Central memory CD8-positive, alpha-beta T cell (primary cell): ENCODE data around the gene ALPL.
A peak's percentile ranks its signal among the peaks of the same experiment; 100 is the strongest.

Experiments used
- ATAC-seq: fragments of 150-1000 bp; cut with Tn5 transposase; replicated peaks from 2 replicates; pipeline ENCODE4 v1.10.0; 2022; ENCODE audit warnings: mild to moderate bottlenecking, moderate FRiP score, moderate number of reproducible peaks; ENCODE audit not compliant: poor library complexity, severe bottlenecking; ENCODE audit errors: extremely low read depth
- DNase-seq, 2 donors: peaks; one replicate each; pipeline ENCODE4 v3.0.0; 2021; ENCODE audit warnings: low spot score in 2 of 2
- H3K27ac Mint-ChIP-seq: one replicate; pipeline ENCODE4 v1.8.0; 2022; ENCODE audit warnings: low read depth, mild to moderate bottlenecking, moderate library complexity, mixed read lengths
- H3K27me3 Mint-ChIP-seq: one replicate; pipeline ENCODE4 v1.8.0; 2022; ENCODE audit warnings: mixed read lengths
- H3K36me3 Mint-ChIP-seq: one replicate; pipeline ENCODE4 v1.8.0; 2022; ENCODE audit warnings: mild to moderate bottlenecking, moderate library complexity, mixed read lengths; ENCODE audit not compliant: insufficient read depth
- H3K4me1 Mint-ChIP-seq: one replicate; pipeline ENCODE4 v1.8.0; 2022; ENCODE audit warnings: mixed read lengths
- H3K4me3 Mint-ChIP-seq: one replicate; pipeline ENCODE4 v1.8.0; 2022; ENCODE audit warnings: mild to moderate bottlenecking, moderate library complexity, mixed read lengths
- H3K9me3 Mint-ChIP-seq: one replicate; pipeline ENCODE4 v1.8.0; 2022; ENCODE audit warnings: mixed read lengths

ALPL gene

GRCh38 chr1:21494196-21494595 lies 15.0 kb upstream of the ALPL start:
- no peak for DNase-seq
- H3K27me3 Mint-ChIP-seq, result peaks cover 11% of the 10 kb centered on the region
- H3K9me3 Mint-ChIP-seq, result no peaks in the 10 kb centered on the region
- H3K27ac Mint-ChIP-seq, result no peak overlapping the region
- no peak overlapping the region for H3K4me3 Mint-ChIP-seq
- ATAC-seq, result no peak
- H3K36me3 Mint-ChIP-seq, result no peaks in the 10 kb centered on the region
- H3K4me1 Mint-ChIP-seq, result peaks cover 5% of the 10 kb centered on the region

- H3K4me1 Mint-ChIP-seq, result peaks cover 5% of the 10 kb centered on the region
- no peak for ATAC-seq
- H3K27me3 Mint-ChIP-seq, result peaks cover 10% of the 10 kb centered on the region
- no peak for DNase-seq
- H3K4me3 Mint-ChIP-seq, result no peak overlapping the region
- H3K9me3 Mint-ChIP-seq, result peaks cover 5% of the 10 kb centered on the region
- H3K36me3 Mint-ChIP-seq, result no peaks in the 10 kb centered on the region
- H3K27ac Mint-ChIP-seq, result no peak overlapping the region
These were observed 13.9 kb upstream of the ALPL start for GRCh38 chr1:21495225-21495820.

GRCh38 chr1:21496063-21496462 lies 13.2 kb upstream of the ALPL start:
- Mint-ChIP-seq H3K9me3 (peaks cover 5% of the 10 kb centered on the region), H3K27ac (no peak overlapping the region)

GRCh38 chr1:21496886-21497285 lies 12.3 kb upstream of the ALPL start:
- no peak for ATAC-seq
- H3K4me3 Mint-ChIP-seq, result no peak overlapping the region
- DNase-seq, result no peak
- peaks cover 10% of the 10 kb centered on the region for H3K27me3 Mint-ChIP-seq
- peaks cover 5% of the 10 kb centered on the region for H3K4me1 Mint-ChIP-seq
- peaks cover 5% of the 10 kb centered on the region for H3K9me3 Mint-ChIP-seq
- no peak overlapping the region for H3K27ac Mint-ChIP-seq
- no peaks in the 10 kb centered on the region for H3K36me3 Mint-ChIP-seq

More at GRCh38 chr1:21496063-21496462, 13.2 kb upstream of the ALPL start:
- Mint-ChIP-seq H3K36me3 (no peaks in the 10 kb centered on the region), H3K4me1 (peaks cover 5% of the 10 kb centered on the region), H3K27me3 (peaks cover 10% of the 10 kb centered on the region), H3K4me3 (no peak overlapping the region)
- ATAC-seq (no peak), DNase-seq (no peak)

- Mint-ChIP-seq H3K9me3 (peaks cover 5% of the 10 kb centered on the region), H3K4me1 (peaks cover 5% of the 10 kb centered on the region), H3K27me3 (peaks cover 10% of the 10 kb centered on the region), H3K27ac (no peak overlapping the region), H3K36me3 (no peaks in the 10 kb centered on the region), H3K4me3 (no peak overlapping the region)
- no peak for DNase-seq
- no peak for ATAC-seq
These were observed 11.7 kb upstream of the ALPL start for GRCh38 chr1:21497466-21498061.

- no peak overlapping the region for H3K27ac Mint-ChIP-seq
- DNase-seq, result no peak
- peaks cover 5% of the 10 kb centered on the region for H3K9me3 Mint-ChIP-seq
These were observed 9.8 kb upstream of the ALPL start for GRCh38 chr1:21499283-21499950.

GRCh38 chr1:21503706-21504377 lies 5.4 kb upstream of the ALPL start:
- H3K36me3 Mint-ChIP-seq, result no peaks in the 10 kb centered on the region
- H3K27me3 Mint-ChIP-seq, result peaks cover 53% of the 10 kb centered on the region
- DNase-seq, result no peak
- peaks cover 5% of the 10 kb centered on the region for H3K9me3 Mint-ChIP-seq
- H3K27ac Mint-ChIP-seq, result no peak overlapping the region
- ATAC-seq, result no peak
- H3K4me1 Mint-ChIP-seq, result peaks cover 4% of the 10 kb centered on the region
- H3K4me3 Mint-ChIP-seq, result no peak overlapping the region

More at GRCh38 chr1:21499283-21499950, 9.8 kb upstream of the ALPL start:
- Mint-ChIP-seq H3K4me3 (no peak overlapping the region), H3K36me3 (no peaks in the 10 kb centered on the region), H3K27me3 (peaks cover 20% of the 10 kb centered on the region), H3K4me1 (peaks cover 5% of the 10 kb centered on the region)
- ATAC-seq, result no peak

- Mint-ChIP-seq H3K4me3 (no peak overlapping the region), H3K27me3 (peaks cover 70% of the 10 kb centered on the region), H3K27ac (no peak overlapping the region), H3K36me3 (no peaks in the 10 kb centered on the region), H3K9me3 (no peaks in the 10 kb centered on the region), H3K4me1 (peaks cover 8% of the 10 kb centered on the region)
- ATAC-seq, result no peak
- no peak for DNase-seq
These were observed 2.4 kb upstream of the ALPL start for GRCh38 chr1:21506804-21507203.

- no peak for DNase-seq
- peak overlapping the region; percentile 72 for H3K4me3 Mint-ChIP-seq
These were observed 1.5 kb upstream of the ALPL start for GRCh38 chr1:21507511-21508270.

GRCh38 chr1:21508580-21509350 lies 458 bp upstream of the ALPL start:
- H3K27ac Mint-ChIP-seq, result peak overlapping the region; percentile 37
- H3K36me3 Mint-ChIP-seq, result no peaks in the 10 kb centered on the region
- H3K4me3 Mint-ChIP-seq, result peak overlapping the region; percentile 72
- peaks cover 66% of the 10 kb centered on the region for H3K27me3 Mint-ChIP-seq
- ATAC-seq (peak; percentile 67), DNase-seq (peak; percentile 29 to 43)
- H3K4me1 Mint-ChIP-seq, result peaks cover 8% of the 10 kb centered on the region
- no peaks in the 10 kb centered on the region for H3K9me3 Mint-ChIP-seq

More at GRCh38 chr1:21507511-21508270, 1.5 kb upstream of the ALPL start:
- no peaks in the 10 kb centered on the region for H3K9me3 Mint-ChIP-seq
- H3K27me3 Mint-ChIP-seq, result peaks cover 70% of the 10 kb centered on the region
- ATAC-seq, result no peak
- H3K27ac Mint-ChIP-seq, result no peak overlapping the region
- H3K36me3 Mint-ChIP-seq, result no peaks in the 10 kb centered on the region
- peaks cover 8% of the 10 kb centered on the region for H3K4me1 Mint-ChIP-seq

GRCh38 chr1:21510113-21510493 lies 880 bp downstream of the ALPL start:
- no peak overlapping the region for H3K27ac Mint-ChIP-seq
- ATAC-seq (no peak), DNase-seq (no peak)
- no peak overlapping the region for H3K4me3 Mint-ChIP-seq
- peaks cover 54% of the 10 kb centered on the region for H3K27me3 Mint-ChIP-seq
- H3K9me3 Mint-ChIP-seq, result no peaks in the 10 kb centered on the region
- H3K36me3 Mint-ChIP-seq, result no peaks in the 10 kb centered on the region
- H3K4me1 Mint-ChIP-seq, result peaks cover 16% of the 10 kb centered on the region
